Lung (tissue), 12 donors: ENCODE measurements around the gene UBE2O. TPM values are rescaled to one million over a fixed set of nuclear protein-coding genes. Genes with fewer than 3 reads are reported as not detected.
A peak's percentile ranks its signal among the peaks of the same experiment; 100 is the strongest.

Source experiments
- ATAC-seq: fragments of 200-7000 bp; cut with Tn5 transposase; one replicate; pipeline ENCODE4 v1.9.1; 2020; ENCODE audit warnings: moderate number of reproducible peaks; ENCODE audit not compliant: insufficient read depth, low FRiP score
- DNase-seq, 3 donors: peaks; one replicate each; pipeline ENCODE4 v3.0.0-alpha.2; 2013 to 2017
- H3K27ac ChIP-seq, 2 donors: one replicate each; pipeline ENCODE4 v1.5.1; 2013; ENCODE audit warnings: mild to moderate bottlenecking in 2 of 2, moderate library complexity in 2 of 2, control low read depth in 1 of 2, inconsistent platforms in 1 of 2, low read depth in 1 of 2, low read length in 1 of 2
- H3K27me3 ChIP-seq, 3 donors: one replicate each; pipeline ENCODE4 v1.5.1; 2013; ENCODE audit warnings: low read length in 2 of 3; ENCODE audit not compliant: control insufficient read depth in 3 of 3, insufficient read depth in 3 of 3
- H3K36me3 ChIP-seq, 4 donors: one replicate each; pipeline ENCODE4 v1.5.1; 2013; ENCODE audit warnings: low read length in 4 of 4, mild to moderate bottlenecking in 1 of 4, moderate library complexity in 1 of 4; ENCODE audit not compliant: control insufficient read depth in 4 of 4, insufficient read depth in 4 of 4
- H3K4me1 ChIP-seq, 5 donors: one replicate each; pipeline ENCODE4 v1.5.1; 2013; ENCODE audit warnings: low read length in 5 of 5, mild to moderate bottlenecking in 2 of 5, moderate library complexity in 1 of 5; ENCODE audit not compliant: control insufficient read depth in 5 of 5, insufficient read depth in 5 of 5
- H3K4me3 ChIP-seq: one replicate; pipeline ENCODE4 v1.5.1; 2013; ENCODE audit warnings: mild to moderate bottlenecking, control low read depth, moderate library complexity
- H3K9ac ChIP-seq, 2 donors: one replicate each; pipeline ENCODE4 v1.5.1; 2013; ENCODE audit warnings: low read length in 2 of 2, control low read depth in 1 of 2; ENCODE audit not compliant: insufficient read depth in 1 of 2
- H3K9me3 ChIP-seq, 4 donors: one replicate each; pipeline ENCODE4 v1.5.1; 2013; ENCODE audit warnings: low read length in 3 of 4, mild to moderate bottlenecking in 1 of 4, moderate library complexity in 1 of 4; ENCODE audit not compliant: control insufficient read depth in 4 of 4, insufficient read depth in 3 of 4
- WGBS, 2 donors: extraction: QIAGEN DNeasy Blood & Tissue Kit; methylation state at CpG; one replicate each; pipeline ENCODE4 v1.1.7; 2013; 5-methylcytosine and 5-hydroxymethylcytosine counted together
- polyA plus RNA-seq, 2 donors: library from polyadenylated mRNA; stranded (reverse); fragments of 200-250 nt; gene quantifications; one replicate each; pipeline ENCODE4 v1.2.1, GENCODE V29; 2013
- total RNA-seq, 2 donors: library from RNA; depleted of rRNA in 1 of 2; stranded (reverse); fragments of >200 nt in 1 of 2; gene quantifications; one replicate each; pipeline ENCODE4 v1.2.1, GENCODE V29; 2014 to 2021
- TF ChIP-seq, protein P1 (sequence below): IDR thresholded peaks from 2 replicates; pipeline ENCODE4 v1.5.1; 2012; ENCODE audit warnings: mild to moderate bottlenecking; ENCODE audit errors: control extremely low read depth, extremely low read depth
- donor health status: control.
- donor health status: control.
- donor health status: Bipolar disorder and iron deficiency.
- donor health status: healthy.
- donor health status: DM: yes; HTN: yes; CAD: no.

The UBE2O gene
- total and polyA plus RNA-seq, 4 donors, result 10.8 to 24.6 (median 17.7) TPM

DNA sequence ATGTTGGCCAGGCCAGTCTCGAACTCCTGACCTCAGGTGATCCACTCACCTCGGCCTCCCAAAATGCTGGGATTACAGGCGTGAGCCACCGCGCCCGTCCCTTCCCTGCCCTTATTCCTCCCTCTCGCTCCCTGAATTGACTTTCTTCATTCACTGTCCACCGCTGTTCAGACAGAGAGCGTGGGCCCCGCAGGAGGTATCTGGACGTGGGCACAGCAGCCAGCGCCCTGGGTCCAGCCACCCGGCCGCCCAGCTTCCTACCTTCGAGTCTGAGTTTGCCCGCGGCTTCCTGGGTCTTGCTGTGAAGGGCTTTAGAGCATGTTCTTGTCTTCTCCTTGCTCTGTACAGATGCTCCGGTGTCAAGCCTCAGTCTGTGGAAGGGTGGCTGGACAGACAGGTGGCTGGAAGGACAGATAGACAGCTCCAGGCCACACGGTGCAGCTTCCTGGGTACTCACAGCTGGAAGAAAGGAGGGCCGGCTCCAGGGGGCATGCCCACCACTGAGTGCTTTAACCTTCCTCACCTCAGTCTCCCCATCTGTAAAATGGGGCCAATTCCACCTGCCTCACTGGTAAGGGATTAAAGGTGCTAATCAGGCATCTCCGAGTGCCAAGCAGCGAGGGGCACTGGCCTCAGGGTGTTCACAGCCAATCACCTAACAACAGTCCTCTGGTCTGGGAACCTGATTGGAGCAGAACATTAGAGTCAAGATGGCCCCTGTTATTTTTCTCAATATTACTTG is 34.7 kb upstream of the UBE2O start:
- H3K4me3 ChIP-seq, result no peak overlapping the region
- ATAC-seq (no peak), DNase-seq (no peak)
- WGBS, 2 donors, result 95 to 96% methylated on average over 22 of the region's 22 CpGs
- TF ChIP-seq, protein P1, sequence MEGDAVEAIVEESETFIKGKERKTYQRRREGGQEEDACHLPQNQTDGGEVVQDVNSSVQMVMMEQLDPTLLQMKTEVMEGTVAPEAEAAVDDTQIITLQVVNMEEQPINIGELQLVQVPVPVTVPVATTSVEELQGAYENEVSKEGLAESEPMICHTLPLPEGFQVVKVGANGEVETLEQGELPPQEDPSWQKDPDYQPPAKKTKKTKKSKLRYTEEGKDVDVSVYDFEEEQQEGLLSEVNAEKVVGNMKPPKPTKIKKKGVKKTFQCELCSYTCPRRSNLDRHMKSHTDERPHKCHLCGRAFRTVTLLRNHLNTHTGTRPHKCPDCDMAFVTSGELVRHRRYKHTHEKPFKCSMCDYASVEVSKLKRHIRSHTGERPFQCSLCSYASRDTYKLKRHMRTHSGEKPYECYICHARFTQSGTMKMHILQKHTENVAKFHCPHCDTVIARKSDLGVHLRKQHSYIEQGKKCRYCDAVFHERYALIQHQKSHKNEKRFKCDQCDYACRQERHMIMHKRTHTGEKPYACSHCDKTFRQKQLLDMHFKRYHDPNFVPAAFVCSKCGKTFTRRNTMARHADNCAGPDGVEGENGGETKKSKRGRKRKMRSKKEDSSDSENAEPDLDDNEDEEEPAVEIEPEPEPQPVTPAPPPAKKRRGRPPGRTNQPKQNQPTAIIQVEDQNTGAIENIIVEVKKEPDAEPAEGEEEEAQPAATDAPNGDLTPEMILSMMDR, result no peak
- H3K36me3 ChIP-seq, result peaks cover 0 to 5% (median 0%) of the 10 kb centered on the region in 4 donors
- no peaks in the 10 kb centered on the region for H3K27me3 ChIP-seq
- H3K27ac ChIP-seq, result no peak overlapping the region
- H3K9me3 ChIP-seq, result no peaks in the 10 kb centered on the region
- H3K9ac ChIP-seq, result no peak overlapping the region
- H3K4me1 ChIP-seq, result peaks cover 0 to 28% (median 3%) of the 10 kb centered on the region in 5 donors

DNA sequence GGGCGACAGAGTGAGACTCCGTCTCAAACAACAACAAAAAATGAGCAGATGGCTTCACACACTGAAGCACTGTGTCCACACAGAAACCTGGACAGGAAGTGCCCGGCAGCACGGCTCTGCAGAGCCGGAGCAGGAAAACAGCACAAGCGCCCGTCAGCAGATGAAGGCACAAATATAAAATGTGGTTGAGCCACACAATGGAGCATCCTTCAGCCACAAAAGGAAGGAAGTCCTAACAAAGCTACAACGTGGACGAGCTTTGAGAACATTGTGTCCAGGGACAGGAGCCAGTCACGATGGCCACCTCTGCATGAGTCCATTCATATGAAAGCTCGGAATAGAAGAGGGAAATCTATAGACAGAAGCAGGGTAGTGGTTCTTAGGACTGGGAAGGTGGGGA is 32.6 kb upstream of the UBE2O start:
- WGBS, 2 donors, result 28 to 38% methylated on average over 11 of the region's 11 CpGs
- H3K4me3 ChIP-seq, result no peak overlapping the region
- peaks cover 0 to 13% (median 3%) of the 10 kb centered on the region in 5 donors for H3K4me1 ChIP-seq
- no peaks in the 10 kb centered on the region for H3K9me3 ChIP-seq
- TF ChIP-seq, protein P1, result no peak
- DNase-seq (peak in 1 of 3 donors; percentile 58), ATAC-seq (peak; percentile 9)
- peak overlapping the region; percentile 64 to 67 for H3K27ac ChIP-seq
- H3K36me3 ChIP-seq, result peaks cover 0 to 10% (median 0%) of the 10 kb centered on the region in 4 donors
- no peak overlapping the region for H3K9ac ChIP-seq
- H3K27me3 ChIP-seq, result no peaks in the 10 kb centered on the region

DNA sequence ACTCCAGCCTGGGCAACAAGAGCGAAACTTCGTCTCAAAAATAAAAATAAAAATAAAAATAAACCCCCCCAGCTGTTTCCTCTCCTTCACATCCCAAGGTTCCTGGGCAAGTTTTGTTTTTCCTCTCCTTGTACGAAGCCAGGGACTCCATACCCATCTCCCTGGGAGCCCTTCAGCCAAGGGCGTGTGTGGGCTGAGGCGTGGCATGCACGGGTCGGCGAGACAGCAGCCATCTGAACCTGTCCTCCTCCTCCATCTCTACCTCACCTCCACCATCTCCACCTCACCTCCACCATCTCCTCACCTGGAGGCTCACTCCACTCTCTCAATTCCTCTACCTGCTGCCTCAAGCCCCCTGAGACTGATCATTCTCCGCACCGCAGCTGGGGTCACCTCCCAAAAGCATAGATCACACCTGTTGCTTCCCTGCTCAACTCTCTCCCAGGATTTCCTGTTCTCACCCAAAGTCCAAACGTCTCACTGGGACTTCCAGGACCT is 31.3 kb upstream of the UBE2O start:
- DNase-seq, result no peak
- TF ChIP-seq, protein P1, result no peak
- WGBS, 2 donors, result 82 to 83% methylated on average over 11 of the region's 11 CpGs
- Histone ChIP-seq H3K9me3 (no peaks in the 10 kb centered on the region), H3K4me1 (peaks cover 0 to 11% (median 4%) of the 10 kb centered on the region in 5 donors), H3K9ac (no peak overlapping the region), H3K4me3 (no peak overlapping the region), H3K27me3 (no peaks in the 10 kb centered on the region), H3K36me3 (peaks cover 0 to 14% (median 0%) of the 10 kb centered on the region in 4 donors), H3K27ac (no peak overlapping the region)
- ATAC-seq, result no peak
